GM12872 (cell line): ENCODE data around the gene VWC2L.

Experiments used
- CTCF ChIP-seq: IDR thresholded peaks from 3 replicates; pipeline ENCODE4 v1.5.1; 2011; ENCODE audit warnings: low read depth, mild to moderate bottlenecking, low read length, moderate library complexity; ENCODE audit not compliant: insufficient read depth

Gene VWC2L

DNA sequence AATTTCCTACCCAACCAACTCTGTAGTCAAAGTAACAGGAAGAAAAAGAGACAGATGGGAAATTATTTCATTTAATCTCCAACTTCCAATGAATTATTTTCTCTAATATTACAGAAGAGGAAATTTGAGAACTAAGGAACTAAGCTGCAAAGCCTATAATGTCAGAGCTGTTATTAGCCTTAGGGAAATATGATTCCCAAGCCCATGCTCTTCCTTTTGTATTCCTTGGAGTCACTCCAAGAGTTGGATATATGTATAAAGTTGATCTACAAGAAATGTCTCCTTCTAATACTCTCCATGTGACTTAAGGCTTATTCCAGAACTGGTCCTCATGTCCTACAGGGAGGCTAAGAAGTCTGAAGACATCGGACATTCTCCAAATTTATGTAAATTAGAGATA is 31.6 kb upstream of the VWC2L start:
- TF ChIP-seq CTCF = no peak

- TF ChIP-seq CTCF = no peak
These were observed 30.2 kb upstream of the VWC2L start for GRCh38 chr2:214380681-214381080.

- no peak for TF ChIP-seq CTCF
These were observed 28.6 kb upstream of the VWC2L start for GRCh38 chr2:214382229-214382628.

- TF ChIP-seq CTCF = no peak
These were observed 24.1 kb upstream of the VWC2L start for GRCh38 chr2:214386720-214387119.

- no peak for TF ChIP-seq CTCF
These were observed 21.5 kb upstream of the VWC2L start for GRCh38 chr2:214389334-214389733.

GRCh38 chr2:214393796-214394195 is 17.1 kb upstream of the VWC2L start:
- no peak for TF ChIP-seq CTCF

DNA sequence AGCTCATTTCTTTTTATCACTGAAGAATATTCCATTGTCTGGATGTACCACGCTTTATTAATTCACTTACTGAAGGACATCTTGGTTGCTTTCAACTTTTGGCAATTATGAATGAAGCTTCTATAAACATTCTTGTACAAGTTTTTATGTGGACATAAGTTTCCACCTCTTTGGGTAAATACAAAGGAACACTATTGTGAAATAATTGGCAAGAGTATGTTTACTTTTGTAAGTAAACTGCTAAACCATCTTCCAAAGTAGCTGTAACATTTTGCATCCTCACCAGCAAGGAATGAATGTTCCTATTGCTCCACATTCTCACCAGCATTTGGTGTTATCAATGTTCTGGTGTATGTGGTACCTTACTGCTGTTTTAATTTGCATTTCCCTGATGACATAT is 15.8 kb upstream of the VWC2L start:
- TF ChIP-seq CTCF = no peak

- no peak for TF ChIP-seq CTCF
These were observed 9.3 kb upstream of the VWC2L start for GRCh38 chr2:214401580-214401979.
